22Rv1 (cell line): Measurements from ENCODE around the gene IL33.

Experiments used
- CTCF ChIP-seq: fragments of 450-650 bp; IDR thresholded peaks from 2 replicates; pipeline ENCODE4 v1.5.1; 2017; ENCODE audit warnings: mild to moderate bottlenecking
- ZFX ChIP-seq: fragments of 450-650 bp; IDR thresholded peaks from 2 replicates; pipeline ENCODE4 v1.6.1; 2017; ENCODE audit warnings: antibody characterized with exemption, borderline replicate concordance

GRCh38 chr9:6237267-6237666 lies 21.7 kb downstream of the IL33 start:
- TF ChIP-seq CTCF (no peak), ZFX (no peak)
